IPS DF 19.7 (cell line): ENCODE results near the gene ZGPAT.
"Not testable (repeated sequence)": the region's sequence is repeated elsewhere in the genome, so short reads cannot be mapped to it uniquely, and the experiment has no call there.

ENCODE experiments used
- DNase-seq: peaks from one replicate; pipeline ENCODE4 v3.0.0-alpha.2; 2013; ENCODE audit warnings: low read depth, low spot score

ZGPAT gene

GRCh38 chr20:63707558-63708300 is at the start of gene ZGPAT, which contains the start of gene ARFRP1:
ZGPAT (plus strand) TSS chr20:63708039; CDS start chr20:63708581, 542 bp downstream.
ARFRP1 (minus strand) TSS chr20:63707976; CDS start chr20:63707091, 885 bp downstream.
- DNase-seq = peak; percentile 23

- no peak for DNase-seq
Measured at GRCh38 chr20:63658749-63659187, 49.1 kb upstream of the ZGPAT start.

- DNase-seq = no peak
Measured at GRCh38 chr20:63659370-63659769, 48.5 kb upstream of the ZGPAT start.

- DNase-seq = not testable (repeated sequence)
Measured at GRCh38 chr20:63660174-63660573, 47.7 kb upstream of the ZGPAT start.

GRCh38 chr20:63660622-63661021 is 47.2 kb upstream of the ZGPAT start:
- DNase-seq = no peak

- no peak for DNase-seq
Measured at GRCh38 chr20:63661108-63661507, 46.7 kb upstream of the ZGPAT start.

GRCh38 chr20:63661959-63662812 is 45.7 kb upstream of the ZGPAT start:
- no peak for DNase-seq

GRCh38 chr20:63662813-63663189 is 45.0 kb upstream of the ZGPAT start:
- DNase-seq = no peak

GRCh38 chr20:63663332-63664066 is 44.3 kb upstream of the ZGPAT start:
- no peak for DNase-seq

- no peak for DNase-seq
Measured at GRCh38 chr20:63664143-63664851, 43.5 kb upstream of the ZGPAT start.

GRCh38 chr20:63664861-63665594 is 42.8 kb upstream of the ZGPAT start:
- no peak for DNase-seq

GRCh38 chr20:63665708-63666107 is 42.1 kb upstream of the ZGPAT start:
- no peak for DNase-seq

GRCh38 chr20:63667858-63668257 is 40.0 kb upstream of the ZGPAT start:
- no peak for DNase-seq

GRCh38 chr20:63668351-63668750 is 39.5 kb upstream of the ZGPAT start:
- DNase-seq = no peak

GRCh38 chr20:63671695-63672094 is 36.1 kb upstream of the ZGPAT start:
- DNase-seq = not testable (repeated sequence)

GRCh38 chr20:63672666-63673065 is 35.2 kb upstream of the ZGPAT start:
- DNase-seq = no peak

GRCh38 chr20:63673951-63674350 is 33.9 kb upstream of the ZGPAT start:
- no peak for DNase-seq

GRCh38 chr20:63675681-63676368 is 32.0 kb upstream of the ZGPAT start:
- DNase-seq = no peak

- DNase-seq = no peak
Measured at GRCh38 chr20:63678071-63678470, 29.8 kb upstream of the ZGPAT start.
